ENCODE data around the gene RPS6KA2. TPM values are rescaled to one million over a fixed set of nuclear protein-coding genes. Genes with fewer than 3 reads are reported as not detected.

Gene RPS6KA2
- total and polyA plus RNA-seq, 2 experiments from 2014 or later: 12.5 to 25.3 TPM

GRCh38 chr6:166672624-166673206, 45.7 kb upstream of the RPS6KA2 start:
- H3F3A ChIP-seq (replicated peaks; ENCODE audit: low read depth): no peaks in the 10 kb centered on the region
- H3K27ac ChIP-seq (ENCODE audit: low read depth): no peak overlapping the region
- H3K27me3 ChIP-seq (ENCODE audit: insufficient read depth): no peaks in the 10 kb centered on the region
- H3K79me2 ChIP-seq (replicated peaks; ENCODE audit: insufficient read depth): no peaks in the 10 kb centered on the region
- no peaks in the 10 kb centered on the region for H3K36me3 ChIP-seq (ENCODE audit: insufficient read depth)
- no peaks in the 10 kb centered on the region for H4K20me1 ChIP-seq (replicated peaks; ENCODE audit: insufficient read depth)
- no peaks in the 10 kb centered on the region; the same call in 2 of the 3 replicates for H3K36me3 Mint-ChIP-seq (ENCODE audit: low read depth)
- ATAC-seq: peak; percentile 30
- H3K27me3 Mint-ChIP-seq (ENCODE audit: insufficient read depth, low read depth, poor library complexity): peaks cover 6% of the 10 kb centered on the region
- no peak overlapping the region for H3K4me3 ChIP-seq
- no peaks in the 10 kb centered on the region for H3K4me1 ChIP-seq (ENCODE audit: insufficient read depth)
- no peak overlapping the region for H3K4me2 ChIP-seq
- H3K27ac Mint-ChIP-seq: no peak overlapping the region
- H3K4me1 Mint-ChIP-seq: peaks cover 25% of the 10 kb centered on the region
- TF ChIP-seq ETS1 (IDR thresholded peaks at IDR 0.05) (no peak), CTCF (conservative IDR thresholded peaks at IDR 0.05; ENCODE audit: low read depth in 2 of 2) (no peak), EZH2 (IDR thresholded peaks at IDR 0.05; ENCODE audit: low read depth, unreplicated experiment) (no peak), NANOG (IDR thresholded peaks at IDR 0.05; ENCODE audit: borderline replicate concordance) (no peak), CREB1 (CRISPR knock-in tag; IDR thresholded peaks at IDR 0.05; ENCODE audit: low read depth) (no peak), ZNF114 (CRISPR knock-in tag; IDR thresholded peaks at IDR 0.05) (no peak), ZNF462 (CRISPR knock-in tag; IDR thresholded peaks at IDR 0.05) (no peak), EZH2phosphoT487 (IDR thresholded peaks at IDR 0.05; ENCODE audit: unreplicated experiment) (no peak), REST (IDR thresholded peaks at IDR 0.05; ENCODE audit: unreplicated experiment) (no peak), STAT1 (IDR thresholded peaks at IDR 0.05; ENCODE audit: unreplicated experiment) (no peak), JUNB (IDR thresholded peaks at IDR 0.05; ENCODE audit: unreplicated experiment) (no peak)
- no peaks in the 10 kb centered on the region for H3K9me2 ChIP-seq (ENCODE audit: insufficient read depth)
- DNase-seq (ENCODE audit: low spot score): no peak
- no peak overlapping the region for H3K4me3 Mint-ChIP-seq
- H3K9me3 Mint-ChIP-seq: no peaks in the 10 kb centered on the region
- no peak overlapping the region for H2AFZ ChIP-seq
